GM18507 (cell line): ENCODE measurements around the gene GNAO1.
A peak's percentile ranks its signal among the peaks of the same experiment; 100 is the strongest.
"Not testable (repeated sequence)": the region's sequence is repeated elsewhere in the genome, so short reads cannot be mapped to it uniquely, and the experiment has no call there.

ENCODE experiments used
- DNase-seq: peaks from one replicate; pipeline ENCODE4 v3.0.0; 2011; ENCODE audit warnings: low read depth; ENCODE audit not compliant: insufficient read length; ENCODE audit errors: extremely low spot score
- FAIRE-seq: peaks from 2 replicates; lab custom pipeline; 2011; peaks lifted over from hg19 to GRCh38; lab: Jason Lieb, UNC

GNAO1 gene

GRCh38 chr16:56370185-56370874 lies 179.0 kb downstream of the GNAO1 start:
- no peak for DNase-seq
- no peak for FAIRE-seq

GRCh38 chr16:56370875-56371659 lies 179.8 kb downstream of the GNAO1 start:
- no peak for DNase-seq
- FAIRE-seq = no peak

GRCh38 chr16:56371660-56371937 lies 180.3 kb downstream of the GNAO1 start:
- DNase-seq = no peak
- FAIRE-seq = no peak

- no peak for FAIRE-seq
Measured at GRCh38 chr16:56372013-56372634, 180.8 kb downstream of the GNAO1 start.

GRCh38 chr16:56373003-56373402 lies 181.7 kb downstream of the GNAO1 start:
- no peak for FAIRE-seq

More at GRCh38 chr16:56372013-56372634, 180.8 kb downstream of the GNAO1 start:
- no peak for DNase-seq

GRCh38 chr16:56375792-56376191 lies 184.5 kb downstream of the GNAO1 start:
- FAIRE-seq, DNase-seq: not testable (repeated sequence)

More at GRCh38 chr16:56373003-56373402, 181.7 kb downstream of the GNAO1 start:
- DNase-seq = no peak

GRCh38 chr16:56379044-56379443 lies 187.8 kb downstream of the GNAO1 start:
- not testable (repeated sequence) for FAIRE-seq, DNase-seq

GRCh38 chr16:56380778-56381485 lies 189.6 kb downstream of the GNAO1 start:
- not testable (repeated sequence) for FAIRE-seq

GRCh38 chr16:56382459-56382858 lies 191.2 kb downstream of the GNAO1 start:
- DNase-seq (no peak), FAIRE-seq (no peak)

More at GRCh38 chr16:56380778-56381485, 189.6 kb downstream of the GNAO1 start:
- not testable (repeated sequence) for DNase-seq

- FAIRE-seq (no peak), DNase-seq (no peak)
Measured at GRCh38 chr16:56382901-56383355, 191.6 kb downstream of the GNAO1 start.

- no peak for DNase-seq
- FAIRE-seq = no peak
Measured at GRCh38 chr16:56384074-56384721, 192.9 kb downstream of the GNAO1 start.

- no peak for FAIRE-seq
- no peak for DNase-seq
Measured at GRCh38 chr16:56387396-56387795, 196.1 kb downstream of the GNAO1 start.

GRCh38 chr16:56388209-56388608 lies 196.9 kb downstream of the GNAO1 start:
- no peak for FAIRE-seq
- no peak for DNase-seq

GRCh38 chr16:56389554-56389953 lies 198.3 kb downstream of the GNAO1 start:
- no peak for DNase-seq
- no peak for FAIRE-seq

- not testable (repeated sequence) for FAIRE-seq, DNase-seq
Measured at GRCh38 chr16:56396724-56397123, 205.4 kb downstream of the GNAO1 start.

- DNase-seq (no peak), FAIRE-seq (no peak)
Measured at GRCh38 chr16:56399047-56399446, 207.8 kb downstream of the GNAO1 start.

- DNase-seq (no peak), FAIRE-seq (no peak)
Measured at GRCh38 chr16:56399486-56399885, 208.2 kb downstream of the GNAO1 start.

GRCh38 chr16:56400458-56400857 lies 209.2 kb downstream of the GNAO1 start:
- no peak for FAIRE-seq
- no peak for DNase-seq

- no peak for DNase-seq
- peak; percentile 67 for FAIRE-seq
Measured at GRCh38 chr16:56401482-56401881, 210.2 kb downstream of the GNAO1 start.
